Breast epithelium (tissue), 3 donors: ENCODE results near the gene ZFYVE21.

Experiments used
- CTCF ChIP-seq, 3 donors: fragments of 450-650 bp; IDR thresholded peaks; one replicate each; pipeline ENCODE4 v1.5.1; 2016 to 2017; ENCODE audit warnings: antibody characterized with exemption in 3 of 3, mild to moderate bottlenecking in 3 of 3, moderate library complexity in 3 of 3
- POLR2AphosphoS5 ChIP-seq, 3 donors: sonication (generic); formaldehyde crosslinking; IDR thresholded peaks; one replicate each; pipeline ENCODE4 v1.6.1; 2017; ENCODE audit warnings: antibody characterized with exemption in 3 of 3

GRCh38 chr14:103727313-103727980 lies 11.8 kb downstream of the ZFYVE21 start:
- TF ChIP-seq POLR2AphosphoS5 (IDR thresholded peaks at IDR 0.05) (no peak), CTCF (IDR thresholded peaks at IDR 0.05) (no peak)
